ACHN (cell line): ENCODE data around the gene NXNL2.

Experiments used
- DNase-seq: peaks from one replicate; pipeline ENCODE4 v3.0.0-alpha.2; 2015
- in situ Hi-C: cut with HindIII; loops from 2 replicates; pipeline ENCODE4 v1.10.0; 2017; ENCODE audit warnings: low sequenced_read_pairs, low pct_ligation_motif_present, low pct_unique_long_range_greater_than_20kb

The NXNL2 gene

DNA sequence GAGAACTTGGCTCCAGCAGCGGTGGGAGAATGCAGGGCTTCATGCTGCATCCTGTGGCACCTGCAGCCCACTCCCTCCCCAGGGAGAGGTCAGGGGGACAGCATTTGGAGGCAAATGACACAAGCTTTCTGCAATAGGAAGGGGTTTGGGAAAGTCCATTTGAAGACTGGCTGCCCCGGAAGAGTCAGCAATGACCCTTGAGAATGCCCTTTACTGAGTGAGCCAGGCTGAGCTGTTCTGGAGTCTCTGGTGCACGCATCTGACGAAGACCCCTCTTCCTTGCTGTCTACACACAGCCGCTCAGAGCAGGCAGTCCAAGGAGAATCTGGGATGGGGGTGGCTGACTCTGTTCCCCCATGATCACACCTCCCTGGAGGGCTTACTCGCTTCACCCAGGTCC lies 5.5 kb upstream of the NXNL2 start:
- in situ Hi-C loops: no loop called here
- no peak for DNase-seq

DNA sequence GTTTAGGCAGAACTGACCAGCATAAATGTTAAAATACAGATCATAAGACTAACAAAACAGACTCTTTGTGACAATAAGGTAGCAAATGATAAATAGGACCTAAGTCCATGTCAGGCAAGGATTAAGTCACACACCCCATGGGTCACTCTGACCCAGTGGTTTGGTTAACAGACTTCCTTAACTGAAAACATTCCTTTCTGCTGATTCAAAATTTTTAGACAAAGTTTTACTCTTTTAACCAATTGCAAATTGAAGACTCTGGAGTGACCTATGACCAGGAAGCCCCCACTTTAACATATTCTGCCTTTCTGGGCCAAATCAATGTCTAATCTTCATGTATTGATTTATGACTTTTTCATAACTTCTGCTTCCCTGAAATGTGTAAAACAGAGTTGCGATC lies 4.9 kb upstream of the NXNL2 start:
- peak; percentile 86 for DNase-seq
- in situ Hi-C loops: no loop called here

- peak; percentile 77 for DNase-seq
- in situ Hi-C loops: no loop called here
These were observed 2.9 kb upstream of the NXNL2 start for GRCh38 chr9:88531920-88532698.

DNA sequence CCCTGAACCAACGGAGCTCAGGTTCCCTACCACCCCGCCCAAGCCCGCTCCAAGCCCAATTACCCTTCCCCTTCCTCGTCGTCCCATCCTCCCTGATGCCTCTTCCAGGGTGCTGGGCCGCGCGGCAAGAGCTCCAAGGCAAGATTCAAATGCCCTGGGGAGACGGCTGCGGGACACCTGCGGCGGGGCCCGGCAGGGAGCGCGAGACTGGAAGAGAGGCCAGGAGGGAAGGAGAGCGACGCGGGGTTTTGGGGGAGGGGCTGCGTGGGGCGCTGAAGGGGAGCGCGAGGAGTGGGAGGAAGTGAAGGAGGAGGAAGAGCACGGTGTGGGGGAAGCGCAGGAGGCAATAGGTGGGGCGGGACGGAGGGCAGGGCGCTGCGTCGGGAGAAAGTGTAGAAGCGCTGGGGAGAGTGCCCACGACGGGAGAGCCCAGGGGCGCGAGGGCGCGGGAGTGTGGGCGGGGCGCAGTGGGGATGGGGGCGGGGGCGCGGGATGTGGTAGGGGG lies 975 bp upstream of the NXNL2 start:
- DNase-seq: peak; percentile 83
- in situ Hi-C loops: no loop called here

GRCh38 chr9:88535226-88536022 lies 446 bp downstream of the NXNL2 start:
- DNase-seq: peak; percentile 7
- in situ Hi-C loops: no loop called here

GRCh38 chr9:88536023-88536324 lies 996 bp downstream of the NXNL2 start:
- in situ Hi-C loops: no loop called here
- peak; percentile 38 for DNase-seq

DNA sequence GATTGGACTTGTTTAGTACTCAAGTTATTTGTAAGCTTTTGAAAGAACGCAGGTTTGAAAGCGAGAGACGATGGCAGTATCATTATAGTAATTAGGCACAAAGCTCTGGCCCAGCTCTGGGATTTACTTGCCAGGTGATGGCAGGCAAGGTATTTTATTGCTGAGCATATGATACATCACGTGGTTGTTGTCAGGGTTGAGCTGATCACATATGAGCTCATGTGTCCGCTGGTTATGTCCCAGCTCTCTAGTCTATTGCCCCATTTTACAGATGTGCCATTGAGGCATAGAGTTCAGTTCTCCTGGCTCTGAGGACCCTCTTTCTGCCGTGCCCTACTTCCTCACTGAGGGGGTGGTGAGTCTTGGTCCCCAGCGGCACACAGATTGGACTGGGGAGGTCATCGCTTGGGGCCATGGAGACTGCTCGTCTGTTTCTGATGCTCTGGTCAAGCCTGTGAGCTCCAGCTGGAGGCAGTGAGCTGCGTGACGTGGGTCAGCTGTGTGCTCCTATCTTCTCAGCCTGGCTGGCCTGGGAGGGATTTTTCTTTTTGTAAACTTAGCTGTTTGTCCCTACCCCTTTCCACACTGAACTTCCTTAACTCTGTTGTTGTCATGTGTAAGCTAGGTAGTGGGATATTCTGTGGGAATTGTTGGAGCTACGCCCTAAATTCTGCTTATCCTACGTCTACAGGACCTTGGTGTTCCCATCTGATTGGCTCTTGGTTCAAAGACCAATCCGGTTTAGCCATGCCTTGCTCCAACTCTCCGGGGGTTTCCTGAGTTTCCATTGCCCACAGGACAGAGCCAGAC lies 2.2 kb downstream of the NXNL2 start:
- in situ Hi-C loops: no loop called here
- peak; percentile 12 for DNase-seq

GRCh38 chr9:88537761-88538091 lies 2.7 kb downstream of the NXNL2 start:
- in situ Hi-C loops: no loop called here
- peak; percentile 91 for DNase-seq

DNA sequence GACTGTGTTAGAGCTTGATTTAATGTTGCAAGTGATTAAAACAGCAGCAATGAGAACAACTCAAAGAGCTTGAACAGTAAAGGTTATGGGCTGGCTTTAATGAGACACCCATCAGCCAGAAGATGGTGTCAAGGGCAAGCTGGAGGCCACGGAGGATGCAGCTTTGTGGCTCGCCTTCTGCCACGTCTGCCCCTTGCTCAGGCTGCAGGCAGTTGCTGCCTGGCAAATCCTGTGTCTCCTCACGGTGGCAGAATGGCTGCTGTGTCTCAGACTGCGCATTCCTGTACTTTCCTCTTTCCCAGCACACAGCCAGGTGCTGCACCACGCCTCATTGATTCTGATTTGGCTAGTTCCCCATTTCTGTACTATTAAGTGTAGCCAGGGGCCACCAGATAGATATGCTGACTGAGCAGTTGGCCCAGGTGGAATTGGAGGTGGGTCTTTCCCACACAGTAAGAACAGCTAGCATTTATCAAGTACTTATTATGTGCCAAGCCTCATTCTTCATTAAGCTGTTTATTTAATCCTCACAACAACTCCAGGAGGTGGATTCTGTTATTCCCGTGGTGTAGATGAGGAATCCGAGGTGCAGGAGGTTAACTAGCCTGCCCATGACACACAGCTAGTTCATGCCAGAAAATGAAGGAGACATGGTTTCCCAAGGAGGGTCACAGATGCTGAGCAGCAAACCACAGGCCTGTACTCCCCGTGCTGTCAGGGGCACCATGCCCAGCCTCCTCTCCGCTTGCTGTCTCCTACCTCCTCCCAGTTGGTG lies 3.5 kb downstream of the NXNL2 start:
- in situ Hi-C loops: no loop called here
- DNase-seq: peak; percentile 40

GRCh38 chr9:88539246-88539645 lies 4.3 kb downstream of the NXNL2 start:
- DNase-seq: no peak

DNA sequence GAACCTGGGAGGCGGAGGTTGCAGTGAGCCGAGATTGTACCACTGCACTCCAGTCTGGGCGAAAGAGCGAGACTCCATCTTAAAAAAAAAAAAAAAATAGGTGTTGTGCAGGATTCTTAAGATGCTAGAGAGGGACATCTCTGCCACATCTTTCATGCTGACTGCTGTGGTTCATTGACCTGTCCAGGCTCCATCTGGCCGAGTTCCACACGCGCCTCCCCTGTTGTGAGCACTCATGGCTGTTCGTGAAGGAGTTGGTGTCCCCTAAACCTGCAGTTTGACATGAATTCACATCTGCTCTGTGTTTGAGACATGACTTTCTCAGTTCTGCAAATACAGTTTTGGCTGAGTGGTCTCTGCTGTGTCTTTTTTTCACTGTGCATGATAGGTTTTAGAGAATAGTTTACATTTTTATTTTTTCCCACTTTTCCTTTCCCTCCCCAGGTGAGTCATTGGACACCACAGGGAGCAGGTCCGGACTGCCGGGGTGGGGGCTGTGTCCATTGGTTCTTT lies 5.3 kb downstream of the NXNL2 start:
- in situ Hi-C loops: no loop called here
- DNase-seq: no peak

More at GRCh38 chr9:88539246-88539645, 4.3 kb downstream of the NXNL2 start:
- in situ Hi-C loops: no loop called here

- DNase-seq: no peak
- in situ Hi-C loops: no loop called here
These were observed 9.3 kb downstream of the NXNL2 start for GRCh38 chr9:88544245-88544644.

GRCh38 chr9:88551546-88552137 lies 16.7 kb downstream of the NXNL2 start:
- in situ Hi-C loops: no loop called here

DNA sequence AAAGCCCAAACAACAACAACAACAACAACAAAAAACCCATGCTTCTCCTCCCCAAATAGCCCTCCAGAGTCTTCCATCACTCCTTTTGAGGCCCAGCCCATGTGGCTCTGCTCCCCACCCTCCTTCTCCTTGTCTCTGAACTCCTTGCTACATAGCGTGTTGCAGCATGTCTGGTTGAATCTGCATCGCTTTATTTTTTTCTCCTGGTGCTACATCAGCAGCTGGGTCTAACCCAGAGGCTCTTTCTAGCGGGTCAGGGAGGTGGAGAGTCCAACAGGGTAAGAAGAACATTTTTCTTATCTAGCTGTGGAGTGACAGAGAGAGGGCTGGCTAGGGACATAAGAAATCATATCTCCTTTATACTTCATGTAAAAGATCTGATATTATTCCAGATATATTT lies 18.4 kb downstream of the NXNL2 start:
- in situ Hi-C loops: no loop called here

More at GRCh38 chr9:88551546-88552137, 16.7 kb downstream of the NXNL2 start:
- DNase-seq: no peak

GRCh38 chr9:88555268-88555980 lies 20.4 kb downstream of the NXNL2 start:
- in situ Hi-C loops: no loop called here
- DNase-seq: no peak

More for the DNA sequence above, 18.4 kb downstream of the NXNL2 start:
- no peak for DNase-seq

- no peak for DNase-seq
- in situ Hi-C loops: no loop called here
These were observed 24.7 kb downstream of the NXNL2 start for GRCh38 chr9:88559661-88560060.

DNA sequence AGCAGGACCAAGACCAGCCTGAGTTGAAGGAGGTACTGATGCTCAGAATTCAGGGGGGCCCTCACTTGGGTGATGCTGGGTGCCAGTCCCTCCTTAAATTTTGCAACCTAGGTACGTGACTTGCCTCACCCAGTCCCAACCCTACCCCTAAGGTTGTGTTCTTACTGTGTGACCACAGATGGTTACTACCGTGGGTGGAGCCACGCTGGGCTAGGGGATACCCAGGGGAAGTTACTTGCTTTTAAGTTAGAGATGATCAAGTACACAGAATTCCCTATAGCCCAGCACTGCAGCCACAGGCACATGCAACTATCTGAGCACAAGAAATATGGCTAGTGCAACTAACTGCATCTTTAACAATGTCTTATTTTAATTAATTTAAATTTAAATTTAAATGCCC lies 32.9 kb downstream of the NXNL2 start:
- in situ Hi-C loops: no loop called here
- DNase-seq: no peak
